HL-60 (cell line): ENCODE measurements around the gene ZNF319.

Source experiments
- GABPA ChIP-seq: IDR thresholded peaks from 2 replicates; pipeline ENCODE4 v1.6.1; 2012; ENCODE audit warnings: low read depth
- TF ChIP-seq, protein P1 (sequence below): IDR thresholded peaks from one replicate; pipeline ENCODE4 v1.5.1; 2011; ENCODE audit warnings: low read length, control low read depth, inconsistent platforms; ENCODE audit not compliant: insufficient read depth

DNA sequence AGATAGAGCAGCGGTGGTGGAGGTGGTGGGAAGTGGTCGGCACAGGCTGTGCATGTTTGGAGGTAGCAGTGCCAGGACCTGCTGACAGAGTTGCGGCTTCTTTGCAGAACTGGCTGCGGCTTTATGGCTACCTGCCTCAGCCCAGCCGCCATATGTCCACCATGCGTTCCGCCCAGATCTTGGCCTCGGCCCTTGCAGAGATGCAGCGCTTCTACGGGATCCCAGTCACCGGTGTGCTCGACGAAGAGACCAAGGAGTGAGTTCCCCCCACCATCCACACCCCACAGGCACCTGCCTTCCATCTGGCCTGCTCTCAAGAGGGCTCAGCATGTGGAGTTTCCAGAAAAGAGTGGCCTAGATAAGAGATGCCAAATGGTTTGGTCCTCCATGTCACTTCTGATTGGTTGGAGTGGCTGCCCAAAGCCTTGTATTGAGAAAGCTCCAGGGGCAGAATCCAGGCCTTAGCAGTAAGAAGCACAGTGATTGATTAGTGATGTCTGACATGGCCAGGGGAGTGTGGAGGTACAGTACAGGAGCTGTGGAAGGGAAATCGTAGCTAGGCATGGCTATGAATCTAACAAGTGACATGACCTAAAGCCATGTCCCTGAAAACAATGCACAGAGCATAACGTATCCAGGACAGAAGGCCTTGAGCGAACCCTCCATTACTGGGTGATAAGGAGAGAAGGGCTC, 37.0 kb upstream of the ZNF319 start:
- TF ChIP-seq, protein P1, sequence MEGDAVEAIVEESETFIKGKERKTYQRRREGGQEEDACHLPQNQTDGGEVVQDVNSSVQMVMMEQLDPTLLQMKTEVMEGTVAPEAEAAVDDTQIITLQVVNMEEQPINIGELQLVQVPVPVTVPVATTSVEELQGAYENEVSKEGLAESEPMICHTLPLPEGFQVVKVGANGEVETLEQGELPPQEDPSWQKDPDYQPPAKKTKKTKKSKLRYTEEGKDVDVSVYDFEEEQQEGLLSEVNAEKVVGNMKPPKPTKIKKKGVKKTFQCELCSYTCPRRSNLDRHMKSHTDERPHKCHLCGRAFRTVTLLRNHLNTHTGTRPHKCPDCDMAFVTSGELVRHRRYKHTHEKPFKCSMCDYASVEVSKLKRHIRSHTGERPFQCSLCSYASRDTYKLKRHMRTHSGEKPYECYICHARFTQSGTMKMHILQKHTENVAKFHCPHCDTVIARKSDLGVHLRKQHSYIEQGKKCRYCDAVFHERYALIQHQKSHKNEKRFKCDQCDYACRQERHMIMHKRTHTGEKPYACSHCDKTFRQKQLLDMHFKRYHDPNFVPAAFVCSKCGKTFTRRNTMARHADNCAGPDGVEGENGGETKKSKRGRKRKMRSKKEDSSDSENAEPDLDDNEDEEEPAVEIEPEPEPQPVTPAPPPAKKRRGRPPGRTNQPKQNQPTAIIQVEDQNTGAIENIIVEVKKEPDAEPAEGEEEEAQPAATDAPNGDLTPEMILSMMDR, result no peak
- TF ChIP-seq GABPA, result no peak
